Measurements from ENCODE around the gene RAB3GAP2.
"Not testable (repeated sequence)": the region's sequence is repeated elsewhere in the genome, so short reads cannot be mapped to it uniquely, and the experiment has no call there.

Gene RAB3GAP2

GRCh38 chr1:220236278-220236677, 36.0 kb downstream of the RAB3GAP2 start:
- not testable (repeated sequence) for DNase-seq (ENCODE audit: low read depth)

DNA sequence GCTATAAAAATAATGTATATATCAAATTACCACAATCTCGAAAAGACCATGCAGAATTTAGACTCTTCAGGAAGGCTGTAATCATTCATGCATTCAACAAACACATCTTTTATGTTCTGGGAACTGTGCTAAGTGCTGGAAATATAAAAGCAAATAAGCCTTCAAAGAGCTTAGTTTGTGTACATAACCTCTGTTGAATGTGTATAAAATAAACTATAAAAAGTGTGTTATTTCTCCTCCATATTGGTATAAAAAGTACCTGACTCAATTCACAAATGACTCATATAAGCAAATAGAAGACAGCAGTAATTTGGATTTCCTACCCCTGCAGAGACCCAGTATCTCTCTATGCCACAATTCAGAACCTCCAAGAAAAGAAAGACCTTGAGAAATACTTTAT, 36.8 kb downstream of the RAB3GAP2 start:
- DNase-seq (ENCODE audit: low read depth), result no peak

GRCh38 chr1:220233927-220234326, 38.3 kb downstream of the RAB3GAP2 start:
- DNase-seq (ENCODE audit: low read depth), result no peak

- DNase-seq (ENCODE audit: low read depth), result no peak
These were observed 42.5 kb downstream of the RAB3GAP2 start for GRCh38 chr1:220229771-220230170.

- no peak for DNase-seq (ENCODE audit: low read depth)
These were observed 44.9 kb downstream of the RAB3GAP2 start for GRCh38 chr1:220227393-220227792.

GRCh38 chr1:220226752-220227151, 45.5 kb downstream of the RAB3GAP2 start:
- DNase-seq (ENCODE audit: low read depth), result no peak

DNA sequence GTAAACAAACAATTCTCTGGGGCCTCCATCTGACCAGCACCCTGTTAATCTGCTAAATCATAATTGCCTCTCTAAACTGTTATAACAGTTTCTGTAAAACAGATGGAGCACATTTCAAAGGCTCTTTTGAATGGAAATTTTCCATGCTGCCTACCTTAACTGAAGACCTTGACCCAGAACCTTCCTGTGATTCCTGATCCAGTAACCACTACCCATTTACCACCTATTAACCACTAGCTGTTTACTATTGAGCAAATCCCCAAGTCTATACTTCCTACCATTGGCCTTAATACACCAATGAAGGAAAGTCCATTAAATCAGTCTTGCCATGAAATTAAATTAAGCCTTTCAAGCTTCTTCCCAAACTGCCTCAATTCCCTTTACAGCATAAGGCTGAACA, 46.3 kb downstream of the RAB3GAP2 start:
- DNase-seq (ENCODE audit: low read depth), result no peak

- no peak for DNase-seq (ENCODE audit: low read depth)
These were observed 47.6 kb downstream of the RAB3GAP2 start for GRCh38 chr1:220224611-220225124.

- no peak for DNase-seq (ENCODE audit: low read depth)
These were observed 48.2 kb downstream of the RAB3GAP2 start for GRCh38 chr1:220224033-220224432.

- DNase-seq (ENCODE audit: low read depth), result no peak
These were observed 49.3 kb downstream of the RAB3GAP2 start for GRCh38 chr1:220222939-220223338.

DNA sequence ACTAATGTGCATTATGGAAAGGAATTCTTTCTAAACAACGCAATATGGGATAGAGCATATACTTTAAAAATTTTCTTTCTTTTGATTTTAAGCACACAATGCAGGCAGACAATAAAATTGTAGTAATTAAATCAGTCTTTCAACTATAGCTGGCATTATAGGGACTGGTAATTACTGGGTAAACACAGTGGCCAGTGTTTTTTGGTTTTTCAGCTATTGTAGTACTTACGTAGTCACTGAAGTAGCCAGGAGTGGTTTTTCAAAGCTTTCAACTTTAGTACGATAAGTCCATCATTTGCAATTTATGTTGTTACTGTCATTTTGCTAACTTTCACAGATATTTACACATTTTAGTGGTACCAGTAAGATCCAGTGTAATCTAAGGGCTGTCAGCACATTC, 50.6 kb downstream of the RAB3GAP2 start:
- DNase-seq (ENCODE audit: low read depth), result no peak

- no peak for DNase-seq (ENCODE audit: low read depth)
These were observed 51.0 kb downstream of the RAB3GAP2 start for GRCh38 chr1:220221269-220221668.

DNA sequence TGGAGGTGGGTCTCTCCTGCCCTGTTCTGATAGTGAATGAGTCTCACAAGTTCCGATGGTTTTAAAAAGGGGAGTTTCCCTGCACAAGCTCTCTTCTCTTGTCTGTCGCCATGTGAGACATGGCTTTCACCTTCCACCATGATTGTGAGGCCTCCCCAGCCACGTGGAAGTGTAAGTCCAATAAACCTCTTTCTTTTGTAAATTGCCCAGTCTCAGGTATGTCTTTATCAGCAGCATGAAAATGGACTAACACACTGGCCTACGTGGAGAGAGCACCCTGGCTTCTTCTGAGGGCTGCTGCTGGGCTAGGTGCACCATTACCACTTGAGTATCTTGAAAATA, 51.6 kb downstream of the RAB3GAP2 start:
- not testable (repeated sequence) for DNase-seq (ENCODE audit: low read depth)

DNA sequence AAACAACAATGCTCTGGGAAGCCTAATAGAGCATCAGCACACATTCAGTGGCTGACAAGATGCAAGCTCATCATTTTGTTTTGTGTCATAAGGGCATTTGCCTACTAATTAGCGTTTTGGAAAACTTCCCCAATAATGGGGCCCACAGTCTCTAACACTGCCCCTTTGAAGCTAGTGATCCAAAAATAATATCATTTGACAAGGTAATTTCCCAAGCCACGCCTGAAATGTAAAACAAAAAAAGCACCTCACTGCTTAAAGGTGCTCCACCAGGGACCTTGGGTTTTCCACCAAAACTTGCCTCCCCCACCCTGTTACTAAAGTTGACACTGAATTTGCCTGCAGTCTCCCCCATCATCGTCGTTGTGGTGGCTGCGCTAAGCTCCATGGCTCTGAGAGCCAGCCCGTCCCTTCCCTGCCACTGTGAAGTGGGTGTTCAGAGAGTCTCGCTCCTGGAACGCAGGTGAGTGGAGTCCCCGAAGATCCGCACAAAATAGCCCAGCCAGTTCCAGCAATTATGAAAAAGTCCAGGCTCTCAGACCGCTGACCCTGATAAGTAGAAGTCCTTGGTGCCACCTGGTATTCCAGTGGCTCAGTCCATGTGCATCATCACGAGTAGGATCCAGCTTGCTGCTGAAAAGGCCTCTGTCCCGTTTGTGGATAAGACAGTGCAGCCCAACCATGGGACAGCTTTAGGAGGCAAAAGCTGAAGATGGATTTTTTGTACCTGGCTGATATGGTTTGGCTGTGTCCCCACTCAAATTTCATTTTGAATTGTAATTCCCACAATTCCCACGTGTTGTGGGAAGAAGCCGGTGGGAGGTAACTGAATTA, 52.2 kb downstream of the RAB3GAP2 start:
- no peak for DNase-seq (ENCODE audit: low read depth)

DNA sequence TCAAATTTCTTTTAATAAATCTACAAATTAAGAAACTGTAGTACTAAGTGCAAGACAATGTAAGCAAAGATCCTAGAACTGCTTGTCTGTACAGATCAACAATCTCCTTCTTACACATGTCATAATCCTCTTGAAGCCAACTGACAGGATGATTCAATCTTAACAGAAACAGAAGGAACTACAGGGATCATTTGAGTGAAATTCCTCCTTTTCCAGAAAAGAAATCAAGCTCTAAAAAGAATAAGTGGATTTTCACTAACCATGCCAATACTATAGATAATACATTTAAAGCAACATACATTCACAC, 53.2 kb downstream of the RAB3GAP2 start:
- DNase-seq (ENCODE audit: low read depth), result no peak

GRCh38 chr1:220218397-220219135, 53.7 kb downstream of the RAB3GAP2 start:
- not testable (repeated sequence) for DNase-seq (ENCODE audit: low read depth)

- DNase-seq (ENCODE audit: low read depth), result no peak
These were observed 54.8 kb downstream of the RAB3GAP2 start for GRCh38 chr1:220217383-220217988.

DNA sequence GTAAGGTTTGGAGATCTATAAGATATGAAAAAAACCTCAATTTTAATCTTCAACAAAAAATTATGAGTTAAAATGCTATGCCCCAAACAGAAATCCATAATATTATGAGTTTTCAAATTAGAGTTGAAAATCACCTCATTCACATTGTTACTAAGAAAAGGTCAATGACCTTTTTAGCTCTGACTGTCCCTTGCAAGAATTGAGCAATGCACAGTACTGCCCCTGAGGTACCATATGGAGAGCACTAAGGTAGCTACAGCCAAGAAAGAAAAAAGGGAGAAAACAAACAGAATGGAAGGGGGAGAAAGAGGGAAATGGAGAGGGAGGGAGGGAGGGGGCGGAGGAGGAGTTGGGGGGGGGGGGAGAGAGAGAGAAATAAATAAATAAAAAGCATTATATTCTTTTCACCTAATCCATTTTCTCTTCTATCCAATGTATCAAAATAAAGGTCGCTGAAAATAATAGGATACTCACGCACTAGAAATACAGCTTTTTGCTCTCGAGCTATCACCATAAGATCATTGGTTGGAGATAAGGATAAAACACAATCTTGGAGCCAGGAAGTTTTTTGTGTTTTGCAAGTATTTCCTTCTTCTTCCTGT, 58.8 kb downstream of the RAB3GAP2 start:
- DNase-seq (ENCODE audit: low read depth), result no peak

DNA sequence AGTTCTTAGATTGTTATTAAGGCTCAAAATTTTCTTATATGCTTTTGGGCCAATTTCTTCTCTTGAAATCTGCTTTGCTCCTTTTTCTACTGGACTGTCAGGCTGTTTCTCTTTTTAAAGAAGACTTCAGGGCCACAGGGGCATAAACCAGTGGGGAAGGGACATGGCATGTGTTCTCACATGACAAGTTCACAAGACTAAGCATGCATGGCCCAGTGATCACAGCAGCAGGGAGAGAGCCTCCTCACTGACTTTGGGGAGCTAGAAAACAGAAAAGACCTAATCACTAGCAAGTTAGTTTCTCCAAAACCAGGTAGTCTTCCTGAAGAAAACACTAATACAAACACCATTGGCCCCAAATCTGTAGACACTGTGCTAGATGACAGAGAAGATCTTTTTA, 64.8 kb downstream of the RAB3GAP2 start:
- DNase-seq (ENCODE audit: low read depth), result no peak

GRCh38 chr1:220204758-220205157, 67.5 kb downstream of the RAB3GAP2 start:
- not testable (repeated sequence) for DNase-seq (ENCODE audit: low read depth)

GRCh38 chr1:220203816-220204215, 68.4 kb downstream of the RAB3GAP2 start:
- no peak for DNase-seq (ENCODE audit: low read depth)

DNA sequence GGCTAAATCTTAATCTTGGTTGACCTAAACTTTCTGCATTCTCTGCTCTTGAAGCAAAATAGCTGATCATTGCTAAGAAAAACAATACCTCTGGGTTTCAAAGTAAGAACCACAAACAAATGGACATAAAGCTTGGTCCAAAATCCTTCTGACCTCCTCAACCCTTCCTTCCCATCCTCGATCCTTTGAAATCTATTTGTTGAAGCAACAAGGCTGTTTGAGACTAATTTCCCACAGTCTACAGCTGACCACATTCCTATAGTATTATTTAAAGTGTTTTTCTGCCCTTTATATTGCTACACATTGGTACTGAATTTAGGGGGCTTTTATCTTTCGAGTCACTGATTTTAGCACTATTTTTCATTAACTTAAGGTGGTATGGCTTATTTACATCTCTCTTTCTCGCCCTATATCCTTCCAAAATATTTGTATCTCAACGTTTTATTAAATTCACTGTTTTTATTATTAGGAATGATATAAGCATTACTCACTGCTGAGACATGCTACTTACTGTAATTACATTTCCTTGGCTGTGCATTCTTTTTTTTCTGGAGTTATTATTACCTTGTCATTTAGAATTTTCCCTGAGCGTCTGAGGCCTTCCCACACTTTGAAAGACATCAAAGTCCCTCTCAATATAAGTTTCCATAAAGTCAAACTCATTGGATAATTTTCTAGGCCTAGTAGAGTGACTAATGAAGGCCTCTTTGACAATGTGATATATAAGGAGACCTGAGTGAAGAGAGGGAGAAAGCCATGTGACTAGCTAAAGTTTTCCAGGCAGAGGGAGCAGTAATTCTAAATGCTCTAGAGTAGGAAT, 73.9 kb downstream of the RAB3GAP2 start:
- DNase-seq (ENCODE audit: low read depth), result no peak
